OCI-LY7 (cell line): ENCODE measurements around the gene TP63. TPM values are rescaled to one million over a fixed set of nuclear protein-coding genes. Genes with fewer than 3 reads are reported as not detected.

Experiments used
- BruUV-seq: library from RNA; stranded (reverse); fragments of 400-500 nt; replicated peaks from 2 replicates; lab custom pipeline; 2021; lab: Mats Ljungman, UMichigan
- CTCF ChIA-PET: fragments of 300-600 bp; sonication (Branson Sonifier 250); formaldehyde crosslinking; loops from one replicate; lab custom pipeline; 2022; ENCODE audit warnings: antibody characterized with exemption; ENCODE audit not compliant: unreplicated experiment; lab: Charles Lee
- POLR2A ChIA-PET: fragments of 300-600 bp; sonication (Branson Sonifier 250); formaldehyde crosslinking; loops from one replicate; lab custom pipeline; 2022; ENCODE audit warnings: antibody characterized with exemption; lab: Charles Lee
- DNase-seq: peaks from one replicate; pipeline ENCODE4 v3.0.0-alpha.2; 2015; ENCODE audit warnings: low spot score
- H2AFZ ChIP-seq: fragments of 200-600 bp; sonication (generic), shearing (Covaris generic); 2 replicates; pipeline ENCODE4 v1.6.1; 2014; ENCODE audit warnings: mild to moderate bottlenecking, antibody characterized with exemption, low read length, moderate library complexity
- H3K27ac ChIP-seq: fragments of 200-600 bp; sonication (generic); 2 replicates; pipeline ENCODE4 v1.5.1; 2014; ENCODE audit warnings: mixed run types, low read depth, mild to moderate bottlenecking, moderate library complexity, low read length, inconsistent platforms; ENCODE audit not compliant: poor library complexity, severe bottlenecking
- H3K36me3 ChIP-seq: fragments of 200-600 bp; sonication (generic); 2 replicates; pipeline ENCODE4 v1.6.1; 2014; ENCODE audit warnings: mild to moderate bottlenecking, antibody characterized with exemption, low read length, moderate library complexity, mixed read lengths; ENCODE audit not compliant: insufficient read depth
- H3K4me1 ChIP-seq: fragments of 200-600 bp; sonication (generic); 2 replicates; pipeline ENCODE4 v1.5.1; 2014; ENCODE audit warnings: mild to moderate bottlenecking, low read length; ENCODE audit not compliant: insufficient read depth, poor library complexity, severe bottlenecking
- H3K4me2 ChIP-seq: fragments of 200-600 bp; sonication (generic); 2 replicates; pipeline ENCODE4 v1.6.1; 2014; ENCODE audit warnings: mild to moderate bottlenecking, low read length
- H3K4me3 ChIP-seq: fragments of 200-600 bp; sonication (generic); 2 replicates; pipeline ENCODE4 v1.5.1; 2014; ENCODE audit warnings: mild to moderate bottlenecking, low read depth, low read length; ENCODE audit not compliant: poor library complexity, severe bottlenecking
- H3K79me2 ChIP-seq: fragments of 200-600 bp; sonication (generic); 2 replicates; pipeline ENCODE4 v1.6.1; 2016; ENCODE audit warnings: low read depth, mild to moderate bottlenecking, low read length, moderate library complexity, mixed read lengths; ENCODE audit not compliant: insufficient read depth
- H3K9me2 ChIP-seq: fragments of 200-600 bp; sonication (generic); 2 replicates; pipeline ENCODE4 v1.6.1; 2016; ENCODE audit warnings: mild to moderate bottlenecking, low read length, mixed read lengths; ENCODE audit not compliant: insufficient read depth
- H3K9me3 ChIP-seq: fragments of 200-600 bp; sonication (generic); 2 replicates; pipeline ENCODE4 v1.6.1; 2014; ENCODE audit warnings: mild to moderate bottlenecking, mixed run types, low read length, mixed read lengths
- H4K20me1 ChIP-seq: fragments of 200-600 bp; sonication (generic); 2 replicates; pipeline ENCODE4 v1.6.1; 2014; ENCODE audit warnings: mild to moderate bottlenecking, antibody characterized with exemption, low read length, moderate library complexity, mixed read lengths; ENCODE audit not compliant: insufficient read depth
- EZH2phosphoT487 ChIP-seq: fragments of 200-600 bp; sonication (generic); IDR thresholded peaks from 2 replicates; pipeline ENCODE4 v1.6.1; 2018; ENCODE audit warnings: low read depth, borderline replicate concordance, mild to moderate bottlenecking, mixed run types, antibody characterized with exemption, low read length, moderate library complexity, mixed read lengths
- intact Hi-C: fragments of 100-400 bp; cut with micrococcal nuclease; formaldehyde crosslinking; loops from one replicate; pipeline ENCODE4 v1.10.0; 2022; ENCODE audit not compliant: unreplicated experiment
- total RNA-seq, 2 experiments: library from RNA; depleted of rRNA in 1 of 2; stranded (reverse); fragments of >200 nt in 1 of 2; shearing (Covaris generic) in 1 of 2; gene quantifications; 2 replicates each; pipeline ENCODE4 v1.2.3, GENCODE V29; 2014 to 2022
- TF ChIP-seq, protein P1 (sequence below): fragments of 200-600 bp; sonication (generic); conservative IDR thresholded peaks from 2 replicates; pipeline ENCODE4 v1.5.1; 2014; ENCODE audit warnings: mild to moderate bottlenecking, antibody characterized with exemption, low read length, moderate library complexity, mixed read lengths

The TP63 gene
- total RNA-seq, 2 experiments from 2014 or later = 0.16 to 1.1 TPM

DNA sequence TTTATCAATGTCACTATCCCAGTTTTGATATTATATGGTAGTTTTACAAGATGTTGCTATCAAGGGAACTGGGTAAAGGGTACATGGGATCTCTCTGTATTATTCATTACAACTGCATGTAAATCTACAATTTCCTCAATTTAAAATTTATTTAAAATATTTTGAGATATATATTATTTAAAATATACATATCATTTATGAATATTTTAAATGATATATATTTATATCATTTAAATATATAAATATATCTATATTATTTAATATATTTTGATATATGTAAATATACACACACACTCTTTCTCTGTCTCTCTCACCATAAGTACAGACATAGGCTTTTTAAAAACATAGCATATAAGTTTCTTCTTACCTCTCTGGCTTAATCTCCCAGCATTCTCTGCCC, 104.7 kb downstream of the TP63 start:
- Histone ChIP-seq H3K36me3 (no peaks in the 10 kb centered on the region), H3K79me2 (no peaks in the 10 kb centered on the region), H3K27ac (no peak overlapping the region), H3K9me3 (no peaks in the 10 kb centered on the region), H3K4me2 (no peak overlapping the region), H3K9me2 (no peaks in the 10 kb centered on the region), H2AFZ (no peak overlapping the region), H3K4me1 (no peaks in the 10 kb centered on the region), H4K20me1 (no peaks in the 10 kb centered on the region), H3K4me3 (no peak overlapping the region)
- TF ChIP-seq, protein P1, sequence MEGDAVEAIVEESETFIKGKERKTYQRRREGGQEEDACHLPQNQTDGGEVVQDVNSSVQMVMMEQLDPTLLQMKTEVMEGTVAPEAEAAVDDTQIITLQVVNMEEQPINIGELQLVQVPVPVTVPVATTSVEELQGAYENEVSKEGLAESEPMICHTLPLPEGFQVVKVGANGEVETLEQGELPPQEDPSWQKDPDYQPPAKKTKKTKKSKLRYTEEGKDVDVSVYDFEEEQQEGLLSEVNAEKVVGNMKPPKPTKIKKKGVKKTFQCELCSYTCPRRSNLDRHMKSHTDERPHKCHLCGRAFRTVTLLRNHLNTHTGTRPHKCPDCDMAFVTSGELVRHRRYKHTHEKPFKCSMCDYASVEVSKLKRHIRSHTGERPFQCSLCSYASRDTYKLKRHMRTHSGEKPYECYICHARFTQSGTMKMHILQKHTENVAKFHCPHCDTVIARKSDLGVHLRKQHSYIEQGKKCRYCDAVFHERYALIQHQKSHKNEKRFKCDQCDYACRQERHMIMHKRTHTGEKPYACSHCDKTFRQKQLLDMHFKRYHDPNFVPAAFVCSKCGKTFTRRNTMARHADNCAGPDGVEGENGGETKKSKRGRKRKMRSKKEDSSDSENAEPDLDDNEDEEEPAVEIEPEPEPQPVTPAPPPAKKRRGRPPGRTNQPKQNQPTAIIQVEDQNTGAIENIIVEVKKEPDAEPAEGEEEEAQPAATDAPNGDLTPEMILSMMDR = no peak
- TF ChIP-seq EZH2phosphoT487 = no peak
- ChIA-PET CTCF (no interaction called here), POLR2A (no interaction called here)
- no peak for DNase-seq
- intact Hi-C loops = no loop called here
- BruUV-seq = no TSS peak

DNA sequence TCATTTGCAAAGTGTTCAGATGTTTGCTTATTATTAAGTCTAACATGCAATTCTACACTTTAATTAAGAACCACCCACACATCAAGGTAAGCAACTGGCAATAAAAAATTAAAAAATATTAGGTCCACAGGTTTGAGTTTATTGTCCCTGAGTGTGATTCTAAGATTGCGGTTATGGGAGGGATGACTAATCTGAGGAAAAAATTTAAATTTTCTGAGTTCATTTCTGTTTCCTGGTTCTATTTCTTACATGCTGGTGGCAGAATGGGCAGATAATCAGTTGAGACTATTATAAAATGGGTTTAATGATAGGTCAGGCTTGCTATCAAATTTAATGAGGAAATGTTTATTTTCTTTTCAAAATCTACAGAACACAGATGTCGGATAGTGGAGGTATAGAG, 105.9 kb downstream of the TP63 start:
- Histone ChIP-seq H3K4me3 (no peak overlapping the region), H3K9me3 (no peaks in the 10 kb centered on the region), H3K27ac (no peak overlapping the region), H3K4me1 (no peaks in the 10 kb centered on the region), H3K79me2 (no peaks in the 10 kb centered on the region), H2AFZ (no peak overlapping the region), H3K9me2 (no peaks in the 10 kb centered on the region), H4K20me1 (no peaks in the 10 kb centered on the region), H3K36me3 (no peaks in the 10 kb centered on the region), H3K4me2 (no peak overlapping the region)
- DNase-seq = no peak
- BruUV-seq = no TSS peak
- intact Hi-C loops = no loop called here
- TF ChIP-seq EZH2phosphoT487 = no peak
- TF ChIP-seq, protein P1 = no peak
- POLR2A ChIA-PET = no interaction called here
- CTCF ChIA-PET = no interaction called here

DNA sequence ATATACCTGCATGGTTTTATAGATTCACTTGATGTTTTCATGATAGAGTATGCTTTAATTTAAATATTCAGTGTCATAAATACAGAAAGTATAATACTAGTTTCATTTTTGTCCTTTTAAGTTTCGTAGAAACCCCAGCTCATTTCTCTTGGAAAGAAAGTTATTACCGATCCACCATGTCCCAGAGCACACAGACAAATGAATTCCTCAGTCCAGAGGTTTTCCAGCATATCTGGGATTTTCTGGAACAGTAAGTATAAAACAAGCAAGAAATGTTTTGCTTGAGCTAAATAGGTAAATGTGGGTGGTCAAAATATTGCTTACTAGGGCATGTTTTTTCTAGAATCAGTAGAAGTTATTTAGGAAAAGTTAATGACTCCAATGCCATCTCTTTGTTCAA, 106.4 kb downstream of the TP63 start:
- no peaks in the 10 kb centered on the region for H3K79me2 ChIP-seq
- POLR2A ChIA-PET = no interaction called here
- no peak overlapping the region for H3K4me3 ChIP-seq
- no peaks in the 10 kb centered on the region for H3K36me3 ChIP-seq
- H3K4me1 ChIP-seq = no peaks in the 10 kb centered on the region
- TF ChIP-seq EZH2phosphoT487 = no peak
- TF ChIP-seq, protein P1 = no peak
- H3K4me2 ChIP-seq = no peak overlapping the region
- intact Hi-C loops = no loop called here
- H3K27ac ChIP-seq = no peak overlapping the region
- CTCF ChIA-PET = no interaction called here
- no peaks in the 10 kb centered on the region for H3K9me3 ChIP-seq
- DNase-seq = no peak
- H3K9me2 ChIP-seq = no peaks in the 10 kb centered on the region
- no peak overlapping the region for H2AFZ ChIP-seq
- no peaks in the 10 kb centered on the region for H4K20me1 ChIP-seq
- no TSS peak for BruUV-seq
